GF-D8 (cell line): ENCODE measurements around the gene MAP1LC3B.

Experiments
- DNase-seq: peaks from one replicate; lab custom pipeline; 2025; lab: John Stamatoyannopoulos, UW

Gene MAP1LC3B

GRCh38 chr16:87409781-87410180 lies 17.6 kb downstream of the MAP1LC3B start:
- no peak for DNase-seq

- no peak for DNase-seq
Observed at GRCh38 chr16:87410530-87410929, 18.4 kb downstream of the MAP1LC3B start.

GRCh38 chr16:87410968-87411367 lies 18.8 kb downstream of the MAP1LC3B start:
- DNase-seq: no peak

- no peak for DNase-seq
Observed at GRCh38 chr16:87411375-87412271, 19.5 kb downstream of the MAP1LC3B start.

GRCh38 chr16:87412371-87412995 lies 20.3 kb downstream of the MAP1LC3B start:
- no peak for DNase-seq

GRCh38 chr16:87412996-87413421 lies 20.9 kb downstream of the MAP1LC3B start:
- DNase-seq: no peak

- no peak for DNase-seq
Observed at GRCh38 chr16:87414251-87414680, 22.1 kb downstream of the MAP1LC3B start.

- DNase-seq: no peak
Observed at GRCh38 chr16:87415441-87415840, 23.3 kb downstream of the MAP1LC3B start.

GRCh38 chr16:87416826-87417527 lies 24.8 kb downstream of the MAP1LC3B start:
- DNase-seq: peak; percentile 5

GRCh38 chr16:87417528-87417910 lies 25.4 kb downstream of the MAP1LC3B start:
- no peak for DNase-seq

GRCh38 chr16:87418216-87418615 lies 26.1 kb downstream of the MAP1LC3B start:
- no peak for DNase-seq

GRCh38 chr16:87418644-87419043 lies 26.5 kb downstream of the MAP1LC3B start:
- DNase-seq: no peak

GRCh38 chr16:87420026-87421002 lies 28.2 kb downstream of the MAP1LC3B start:
- no peak for DNase-seq

- DNase-seq: no peak
Observed at GRCh38 chr16:87421003-87421912, 29.1 kb downstream of the MAP1LC3B start.

- no peak for DNase-seq
Observed at GRCh38 chr16:87422106-87422505, 30.0 kb downstream of the MAP1LC3B start.

GRCh38 chr16:87423429-87423828 lies 31.3 kb downstream of the MAP1LC3B start:
- no peak for DNase-seq

- DNase-seq: no peak
Observed at GRCh38 chr16:87424266-87424665, 32.1 kb downstream of the MAP1LC3B start.

GRCh38 chr16:87425941-87426340 lies 33.8 kb downstream of the MAP1LC3B start:
- DNase-seq: no peak

- no peak for DNase-seq
Observed at GRCh38 chr16:87426423-87427215, 34.5 kb downstream of the MAP1LC3B start.

- no peak for DNase-seq
Observed at GRCh38 chr16:87431926-87432325, 39.8 kb downstream of the MAP1LC3B start.
